CD4-positive, alpha-beta memory T cell (primary cell): ENCODE results near the gene SPAM1. TPM values are rescaled to one million over a fixed set of nuclear protein-coding genes. Genes with fewer than 3 reads are reported as not detected.
"Not testable (repeated sequence)": the region's sequence is repeated elsewhere in the genome, so short reads cannot be mapped to it uniquely, and the experiment has no call there.

Experiments used
- CTCF ChIA-PET: fragments of 350-600 bp; sonication (Branson Sonifier 250); formaldehyde crosslinking; loops from one replicate; lab custom pipeline; 2021; ENCODE audit warnings: inconsistent platforms; ENCODE audit not compliant: partially characterized antibody; lab: Charles Lee
- POLR2A ChIA-PET: fragments of 350-600 bp; sonication (Branson Sonifier 250); formaldehyde crosslinking; loops from one replicate; lab custom pipeline; 2021; ENCODE audit not compliant: partially characterized antibody; lab: Charles Lee
- DNase-seq, 5 donors: peaks; one replicate each; pipeline versions ENCODE4 v3.0.0 to v3.0.0-alpha.2; 2020 to 2022; ENCODE audit warnings: mixed read lengths in 1 of 5
- H3K27ac ChIP-seq: one replicate; pipeline ENCODE4 v1.7.0; 2013; ENCODE audit warnings: low read depth, low read length
- H3K27me3 ChIP-seq: 2 replicates; pipeline ENCODE4 v1.7.0; 2013; ENCODE audit warnings: mild to moderate bottlenecking, low read length, moderate library complexity; ENCODE audit not compliant: insufficient read depth
- H3K36me3 ChIP-seq: 2 replicates; pipeline ENCODE4 v1.7.0; 2013; ENCODE audit warnings: mild to moderate bottlenecking, low read length, moderate library complexity; ENCODE audit not compliant: insufficient read depth
- H3K4me1 ChIP-seq: 2 replicates; pipeline ENCODE4 v1.7.0; 2013; ENCODE audit warnings: mild to moderate bottlenecking, low read length, moderate library complexity; ENCODE audit not compliant: insufficient read depth
- H3K4me3 ChIP-seq, 2 donors: one replicate each; pipeline ENCODE4 v1.7.0; 2013; ENCODE audit warnings: low read length in 2 of 2, mild to moderate bottlenecking in 1 of 2
- H3K9me3 ChIP-seq, 2 donors: one replicate each; pipeline ENCODE4 v1.7.0; 2013; ENCODE audit warnings: low read length in 2 of 2, control low read depth in 1 of 2; ENCODE audit not compliant: control insufficient read depth in 1 of 2
- H3K27ac Mint-ChIP-seq, 7 donors: one replicate each; pipeline ENCODE4 v1.8.0; 2020 to 2021; ENCODE audit warnings: mixed read lengths in 7 of 7, mild to moderate bottlenecking in 6 of 7, inconsistent platforms in 3 of 7, moderate library complexity in 3 of 7
- H3K27me3 Mint-ChIP-seq, 2 donors: one replicate each; pipeline ENCODE4 v1.8.0; 2020 to 2021; ENCODE audit warnings: mixed read lengths in 2 of 2
- H3K36me3 Mint-ChIP-seq, 2 donors: one replicate each; pipeline ENCODE4 v1.8.0; 2020 to 2021; ENCODE audit warnings: mixed read lengths in 2 of 2, inconsistent platforms in 1 of 2, mild to moderate bottlenecking in 1 of 2
- H3K4me1 Mint-ChIP-seq, 4 donors: one replicate each; pipeline ENCODE4 v1.8.0; 2020 to 2021; ENCODE audit warnings: mixed read lengths in 4 of 4, mild to moderate bottlenecking in 1 of 4
- H3K4me3 Mint-ChIP-seq, 8 donors: one replicate each; pipeline ENCODE4 v1.8.0; 2020 to 2021; ENCODE audit warnings: mixed read lengths in 8 of 8, mild to moderate bottlenecking in 7 of 8, moderate library complexity in 6 of 8, inconsistent platforms in 3 of 8
- H3K9me3 Mint-ChIP-seq, 8 donors: one replicate each; pipeline ENCODE4 v1.8.0; 2020 to 2021; ENCODE audit warnings: mixed read lengths in 8 of 8, mild to moderate bottlenecking in 5 of 8, inconsistent platforms in 3 of 8, moderate library complexity in 1 of 8
- intact Hi-C: fragments of 100-400 bp; cut with micrococcal nuclease; formaldehyde crosslinking; loops from one replicate; pipeline ENCODE4 v1.15.1; 2023
- polyA plus RNA-seq, 2 donors: library from polyadenylated mRNA; unstranded; fragments of 300-500 nt; fragmentation: Illumina TruSeq; gene quantifications; one replicate each; pipeline ENCODE4 v1.2.3, GENCODE V29; 2021
- total RNA-seq, 2 experiments: library from RNA; stranded (reverse); gene quantifications; one replicate each; pipeline ENCODE4 v1.2.3, GENCODE V29; 2021

Gene SPAM1
- total RNA-seq, result not detected
- polyA plus RNA-seq, result not detected

GRCh38 chr7:123924941-123925340, at the start of gene SPAM1:
Gene SPAM1 (plus strand): TSS chr7:123925241. CDS start chr7:123953571, 28,330 bp downstream.
- Histone ChIP-seq H3K27ac (no peak within 1 kb of the TSS), H3K9me3 (no peaks in the 10 kb centered on the region), H3K4me1 (no peaks in the 10 kb centered on the region), H3K4me3 (no peak within 1 kb of the TSS), H3K27me3 (no peaks in the 10 kb centered on the region), H3K36me3 (no peaks in the 10 kb centered on the region)
- peaks cover 2 to 5% of the 10 kb centered on the region in 2 donors for H3K27me3 Mint-ChIP-seq
- H3K36me3 Mint-ChIP-seq, result no peaks in the 10 kb centered on the region
- H3K4me1 Mint-ChIP-seq, result no peaks in the 10 kb centered on the region
- no peak for DNase-seq
- ChIA-PET CTCF (no interaction called here), POLR2A (no interaction called here)
- H3K4me3 Mint-ChIP-seq, result no peak within 1 kb of the TSS
- H3K9me3 Mint-ChIP-seq, result peaks cover 0 to 4% (median 0%) of the 10 kb centered on the region in 8 donors
- intact Hi-C loops, result no loop called here
- no peak within 1 kb of the TSS for H3K27ac Mint-ChIP-seq

- Mint-ChIP-seq H3K36me3 (no peaks in the 10 kb centered on the region), H3K27ac (no peak overlapping the region), H3K9me3 (no peaks in the 10 kb centered on the region), H3K4me3 (no peak overlapping the region), H3K27me3 (peaks cover 0 to 8% of the 10 kb centered on the region in 2 donors), H3K4me1 (peaks cover 0 to 6% (median 3%) of the 10 kb centered on the region in 4 donors)
- POLR2A ChIA-PET, result no interaction called here
- CTCF ChIA-PET, result interaction anchor here (4.2 kb wide), 1 partner anchor 12 kb away, joined by 21 read pairs; no protein-coding TSS in a partner anchor
- no peaks in the 10 kb centered on the region for H3K27me3 ChIP-seq
- H3K4me3 ChIP-seq, result no peak overlapping the region
- no peaks in the 10 kb centered on the region for H3K4me1 ChIP-seq
- no peak for DNase-seq
- no peaks in the 10 kb centered on the region for H3K9me3 ChIP-seq
- no peaks in the 10 kb centered on the region for H3K36me3 ChIP-seq
- intact Hi-C loops, result no loop called here
- no peak overlapping the region for H3K27ac ChIP-seq
Measured at GRCh38 chr7:123876557-123877256, 48.3 kb upstream of the SPAM1 start.

DNA sequence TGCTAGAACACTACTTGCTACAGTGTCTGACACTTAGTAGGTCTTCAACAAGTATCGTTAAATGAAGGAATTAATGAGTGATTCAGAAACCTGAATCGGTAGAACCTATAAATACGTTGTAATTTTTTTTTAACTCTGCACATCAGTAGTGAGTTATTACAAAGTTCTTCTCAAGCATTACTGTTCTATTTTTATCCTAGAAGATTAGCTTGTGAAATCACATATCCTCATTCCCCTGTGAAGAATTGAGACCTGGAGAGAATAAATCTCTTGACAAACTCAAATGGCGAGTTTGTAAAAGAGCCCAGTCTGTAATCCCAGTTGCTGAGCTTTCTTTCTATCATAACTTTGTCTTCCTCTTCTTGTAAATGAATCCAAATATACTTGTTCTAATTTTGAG, 45.4 kb upstream of the SPAM1 start:
- Histone ChIP-seq H3K27me3 (no peaks in the 10 kb centered on the region), H3K27ac (no peak overlapping the region), H3K36me3 (no peaks in the 10 kb centered on the region), H3K4me1 (no peaks in the 10 kb centered on the region), H3K9me3 (no peaks in the 10 kb centered on the region), H3K4me3 (no peak overlapping the region)
- Mint-ChIP-seq H3K27ac (no peak overlapping the region), H3K27me3 (peaks cover 0 to 5% of the 10 kb centered on the region in 2 donors), H3K4me1 (no peaks in the 10 kb centered on the region), H3K36me3 (no peaks in the 10 kb centered on the region), H3K9me3 (no peaks in the 10 kb centered on the region), H3K4me3 (no peak overlapping the region)
- DNase-seq, result no peak
- intact Hi-C loops, result no loop called here
- ChIA-PET CTCF (interaction anchor here (4.2 kb wide), 1 partner anchor 15 kb away, joined by 21 read pairs; no protein-coding TSS in a partner anchor), POLR2A (no interaction called here)

GRCh38 chr7:123881300-123881699, 43.7 kb upstream of the SPAM1 start:
- H3K36me3 ChIP-seq, result no peaks in the 10 kb centered on the region
- H3K27ac ChIP-seq, result no peak overlapping the region
- no peak for DNase-seq
- H3K4me3 ChIP-seq, result no peak overlapping the region
- intact Hi-C loops, result no loop called here
- POLR2A ChIA-PET, result no interaction called here
- H3K9me3 ChIP-seq, result no peaks in the 10 kb centered on the region
- H3K27ac Mint-ChIP-seq, result no peak overlapping the region
- no peaks in the 10 kb centered on the region for H3K4me1 ChIP-seq
- H3K27me3 Mint-ChIP-seq, result peaks cover 0 to 7% of the 10 kb centered on the region in 2 donors
- CTCF ChIA-PET, result interaction anchor here (4.2 kb wide), 1 partner anchor 16 kb away, joined by 21 read pairs; no protein-coding TSS in a partner anchor
- H3K4me1 Mint-ChIP-seq, result no peaks in the 10 kb centered on the region
- no peaks in the 10 kb centered on the region for H3K36me3 Mint-ChIP-seq
- H3K27me3 ChIP-seq, result no peaks in the 10 kb centered on the region
- no peaks in the 10 kb centered on the region for H3K9me3 Mint-ChIP-seq
- H3K4me3 Mint-ChIP-seq, result no peak overlapping the region

GRCh38 chr7:123883154-123883553, 41.9 kb upstream of the SPAM1 start:
- Mint-ChIP-seq H3K4me3 (no peak overlapping the region), H3K27me3 (peaks cover 1 to 8% of the 10 kb centered on the region in 2 donors), H3K4me1 (no peaks in the 10 kb centered on the region), H3K36me3 (no peaks in the 10 kb centered on the region), H3K27ac (no peak overlapping the region), H3K9me3 (peaks cover 0 to 4% (median 0%) of the 10 kb centered on the region in 8 donors)
- no peaks in the 10 kb centered on the region for H3K9me3 ChIP-seq
- no peaks in the 10 kb centered on the region for H3K36me3 ChIP-seq
- DNase-seq, result no peak
- intact Hi-C loops, result no loop called here
- ChIA-PET CTCF (no interaction called here), POLR2A (no interaction called here)
- H3K4me1 ChIP-seq, result no peaks in the 10 kb centered on the region
- H3K27ac ChIP-seq, result no peak overlapping the region
- H3K27me3 ChIP-seq, result no peaks in the 10 kb centered on the region
- no peak overlapping the region for H3K4me3 ChIP-seq

DNA sequence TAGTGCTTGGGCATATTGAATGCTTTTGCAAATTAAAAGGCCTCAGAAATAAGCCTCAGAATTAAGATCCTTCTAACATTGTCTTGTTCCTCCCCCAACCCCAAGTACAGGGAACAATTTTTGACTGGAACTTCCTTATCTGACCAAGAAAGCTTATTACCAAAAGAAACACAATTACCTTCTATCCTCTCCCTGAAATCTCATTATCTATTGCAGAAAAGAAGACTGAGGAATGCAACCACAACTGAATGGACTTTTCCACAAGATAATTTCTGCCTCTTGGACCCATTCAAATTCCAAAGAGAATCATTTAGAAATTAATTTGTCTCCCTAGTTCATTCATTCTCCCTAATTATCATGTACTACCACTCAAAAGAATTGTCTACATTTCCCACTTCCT, 36.8 kb upstream of the SPAM1 start:
- no peak overlapping the region for H3K27ac Mint-ChIP-seq
- peaks cover 0 to 14% (median 4%) of the 10 kb centered on the region in 8 donors for H3K9me3 Mint-ChIP-seq
- POLR2A ChIA-PET, result no interaction called here
- CTCF ChIA-PET, result no interaction called here
- Histone ChIP-seq H3K27me3 (no peaks in the 10 kb centered on the region), H3K9me3 (no peaks in the 10 kb centered on the region), H3K4me1 (no peaks in the 10 kb centered on the region), H3K36me3 (no peaks in the 10 kb centered on the region), H3K4me3 (no peak overlapping the region), H3K27ac (no peak overlapping the region)
- H3K4me3 Mint-ChIP-seq, result no peak overlapping the region
- H3K36me3 Mint-ChIP-seq, result no peaks in the 10 kb centered on the region
- no peaks in the 10 kb centered on the region for H3K4me1 Mint-ChIP-seq
- intact Hi-C loops, result no loop called here
- peaks cover 5 to 6% of the 10 kb centered on the region in 2 donors for H3K27me3 Mint-ChIP-seq
- DNase-seq, result no peak

- H3K9me3 ChIP-seq, H3K4me1 Mint-ChIP-seq, H3K4me1 ChIP-seq, POLR2A ChIA-PET, H3K27ac Mint-ChIP-seq, H3K4me3 Mint-ChIP-seq, DNase-seq, H3K36me3 Mint-ChIP-seq, H3K27ac ChIP-seq, H3K27me3 Mint-ChIP-seq, H3K27me3 ChIP-seq, intact Hi-C loops, H3K36me3 ChIP-seq, H3K4me3 ChIP-seq, CTCF ChIA-PET: not testable (repeated sequence)
- peaks cover 0 to 27% (median 13%) of the 10 kb centered on the region in 8 donors for H3K9me3 Mint-ChIP-seq
Measured at GRCh38 chr7:123894753-123895152, 30.3 kb upstream of the SPAM1 start.
